Transverse colon (tissue), 4 donors: ENCODE measurements around the gene RELN. TPM values are rescaled to one million over a fixed set of nuclear protein-coding genes. Genes with fewer than 3 reads are reported as not detected.

ENCODE experiments used
- DNase-seq: peaks from one replicate; pipeline ENCODE4 v3.0.0-alpha.2; 2019
- H3K27ac ChIP-seq, 4 donors: fragments of 200-600 bp; sonication (generic); 2 replicates each; pipeline ENCODE4 v1.5.1; 2016 to 2018; ENCODE audit warnings: inconsistent platforms in 4 of 4
- H3K27me3 ChIP-seq: fragments of 200-600 bp; sonication (generic); 2 replicates; pipeline ENCODE4 v1.5.1; 2017; ENCODE audit warnings: inconsistent platforms
- H3K36me3 ChIP-seq, 4 donors: fragments of 200-600 bp; sonication (generic); 2 replicates each; pipeline ENCODE4 v1.5.1; 2017 to 2019; ENCODE audit warnings: inconsistent platforms in 4 of 4
- H3K4me1 ChIP-seq, 4 donors: fragments of 200-600 bp; sonication (generic); 2 replicates each; pipeline ENCODE4 v1.5.1; 2017 to 2020; ENCODE audit warnings: inconsistent platforms in 4 of 4
- H3K4me3 ChIP-seq, 4 donors: fragments of 200-600 bp; sonication (generic); 1 replicate in 1 of 4; 2 replicates in 3 of 4; pipeline versions ENCODE4 v1.5.1 to v1.6.1; 2017 to 2019; ENCODE audit warnings: inconsistent platforms in 4 of 4
- H3K9me3 ChIP-seq, 2 donors: fragments of 200-600 bp; sonication (generic); 2 replicates each; pipeline ENCODE4 v1.5.1; 2017 to 2019; ENCODE audit warnings: inconsistent platforms in 2 of 2
- EP300 ChIP-seq: sonication (generic); formaldehyde crosslinking; IDR thresholded peaks from one replicate; pipeline ENCODE4 v1.6.1; 2017; ENCODE audit warnings: antibody characterized with exemption, low read depth
- POLR2A ChIP-seq: fragments of 450-650 bp; IDR thresholded peaks from one replicate; pipeline ENCODE4 v1.6.1; 2016; ENCODE audit warnings: antibody characterized with exemption, mild to moderate bottlenecking, moderate library complexity
- POLR2AphosphoS5 ChIP-seq, 3 donors: sonication (generic); formaldehyde crosslinking; IDR thresholded peaks; one replicate each; pipeline ENCODE4 v1.6.1; 2016; ENCODE audit warnings: antibody characterized with exemption in 3 of 3
- WGBS, 2 donors: methylation state at CpG; one replicate each; pipeline ENCODE4 v1.1.5; 2018; ENCODE audit warnings: low coverage in 1 of 2; 5-methylcytosine and 5-hydroxymethylcytosine counted together
- in situ Hi-C, 4 donors: fragments of 200-750 bp; cut with MboI; loops; one replicate each; pipeline versions ENCODE4 v1.15.0 to v1.15.1; 2017; ENCODE audit warnings: low sequenced_read_pairs in 3 of 4, low pct_ligation_motif_present in 1 of 4, low pct_unique_long_range_greater_than_20kb in 1 of 4
- intact Hi-C: fragments of 100-400 bp; cut with DNase I; formaldehyde crosslinking; loops from one replicate; pipeline ENCODE4 v1.15.1; 2023; ENCODE audit warnings: low total_unique reads
- total RNA-seq, 4 donors: library from RNA; depleted of rRNA; stranded (reverse); fragments of >200 nt; gene quantifications; one replicate each; pipeline ENCODE4 v1.1.0, GENCODE V29; 2016
- TF ChIP-seq, protein P1 (sequence below), 5 experiments: fragments of 200-600 bp in 3 of 5; fragments of 450-650 bp in 2 of 5; sonication (generic) in 3 of 5; IDR thresholded peaks; 1 replicate in 2 of 5; 2 replicates in 3 of 5; pipeline ENCODE4 v1.5.1; 2016 to 2017; ENCODE audit warnings: antibody characterized with exemption in 5 of 5, inconsistent platforms in 3 of 5, mild to moderate bottlenecking in 2 of 5, moderate library complexity in 1 of 5

The RELN gene
- total RNA-seq, 4 donors from 2014 or later = 1.00 to 2.7 (median 1.5) TPM; not detected in 1

DNA sequence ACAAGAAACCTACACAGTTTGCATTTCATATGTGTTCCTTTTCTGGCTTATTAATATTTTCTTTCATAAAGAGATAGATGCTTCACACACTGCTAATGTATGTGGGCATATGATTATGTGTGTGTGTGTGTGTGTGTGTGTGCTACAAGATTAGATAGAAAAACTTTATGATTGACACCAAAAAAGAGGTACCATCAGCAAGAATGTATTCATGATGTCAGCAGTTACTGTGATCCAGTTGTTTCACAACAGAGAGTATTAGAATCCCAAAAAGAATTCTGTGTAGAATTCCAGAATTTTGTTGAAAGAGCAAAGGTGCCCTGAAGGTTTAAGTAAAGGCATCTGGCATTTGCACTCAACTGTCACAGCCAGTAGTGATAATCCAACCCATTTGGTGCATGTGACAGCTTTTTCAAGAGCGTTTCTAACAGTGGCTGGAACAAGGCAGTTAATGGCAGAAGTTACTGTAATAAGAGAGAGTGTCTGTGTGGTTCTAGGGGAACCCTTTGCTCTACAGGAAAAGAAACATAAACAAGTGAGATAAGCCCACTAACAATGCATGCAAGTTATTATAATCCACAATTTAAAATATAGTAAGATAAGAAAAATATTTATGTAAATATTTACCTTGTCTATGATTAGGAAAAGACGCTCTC is 16.6 kb downstream of the RELN start:
- Histone ChIP-seq H3K9me3 (no peaks in the 10 kb centered on the region), H3K27ac (no peak overlapping the region), H3K27me3 (no peaks in the 10 kb centered on the region), H3K36me3 (no peaks in the 10 kb centered on the region), H3K4me1 (no peaks in the 10 kb centered on the region), H3K4me3 (no peak overlapping the region)
- TF ChIP-seq, protein P1, sequence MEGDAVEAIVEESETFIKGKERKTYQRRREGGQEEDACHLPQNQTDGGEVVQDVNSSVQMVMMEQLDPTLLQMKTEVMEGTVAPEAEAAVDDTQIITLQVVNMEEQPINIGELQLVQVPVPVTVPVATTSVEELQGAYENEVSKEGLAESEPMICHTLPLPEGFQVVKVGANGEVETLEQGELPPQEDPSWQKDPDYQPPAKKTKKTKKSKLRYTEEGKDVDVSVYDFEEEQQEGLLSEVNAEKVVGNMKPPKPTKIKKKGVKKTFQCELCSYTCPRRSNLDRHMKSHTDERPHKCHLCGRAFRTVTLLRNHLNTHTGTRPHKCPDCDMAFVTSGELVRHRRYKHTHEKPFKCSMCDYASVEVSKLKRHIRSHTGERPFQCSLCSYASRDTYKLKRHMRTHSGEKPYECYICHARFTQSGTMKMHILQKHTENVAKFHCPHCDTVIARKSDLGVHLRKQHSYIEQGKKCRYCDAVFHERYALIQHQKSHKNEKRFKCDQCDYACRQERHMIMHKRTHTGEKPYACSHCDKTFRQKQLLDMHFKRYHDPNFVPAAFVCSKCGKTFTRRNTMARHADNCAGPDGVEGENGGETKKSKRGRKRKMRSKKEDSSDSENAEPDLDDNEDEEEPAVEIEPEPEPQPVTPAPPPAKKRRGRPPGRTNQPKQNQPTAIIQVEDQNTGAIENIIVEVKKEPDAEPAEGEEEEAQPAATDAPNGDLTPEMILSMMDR (IDR thresholded peaks at IDR 0.05) = no peak
- no peak for TF ChIP-seq EP300
- no peak for TF ChIP-seq POLR2A
- TF ChIP-seq POLR2AphosphoS5 (IDR thresholded peaks at IDR 0.05) = no peak
- in situ Hi-C loops (no loop called here), intact Hi-C loops (no loop called here)
- DNase-seq = no peak
- WGBS, 2 donors = 11 to 21% methylated on average over 1 to 2 of the region's 2 CpGs

DNA sequence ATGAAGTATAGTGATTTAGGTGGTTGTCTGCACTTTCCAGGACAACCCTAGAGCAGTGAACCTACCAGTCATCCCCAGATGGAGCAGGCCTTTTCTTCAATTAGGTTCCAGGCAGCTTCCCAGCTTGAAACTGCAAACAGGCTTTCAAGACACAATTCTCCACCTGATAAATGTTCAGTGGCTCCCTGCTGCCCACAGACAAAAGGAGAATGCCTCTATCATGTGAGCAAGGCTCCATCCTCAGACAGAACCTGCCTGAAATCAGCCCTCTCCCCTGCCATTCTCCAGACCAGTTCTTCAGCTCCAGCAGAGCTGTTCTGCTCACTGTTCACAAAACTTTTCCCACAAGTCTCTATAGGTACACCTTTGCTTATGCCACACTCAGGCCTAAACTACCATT is 22.1 kb downstream of the RELN start:
- H3K9me3 ChIP-seq = no peaks in the 10 kb centered on the region
- intact Hi-C loops = no loop called here
- in situ Hi-C loops = no loop called here
- no peaks in the 10 kb centered on the region for H3K27me3 ChIP-seq
- H3K36me3 ChIP-seq = no peaks in the 10 kb centered on the region
- no peak for DNase-seq
- H3K4me1 ChIP-seq = no peaks in the 10 kb centered on the region
- no peak overlapping the region for H3K27ac ChIP-seq
- TF ChIP-seq EP300 (no peak), POLR2AphosphoS5 (IDR thresholded peaks at IDR 0.05) (no peak), POLR2A (no peak)
- TF ChIP-seq, protein P1 (IDR thresholded peaks at IDR 0.05) = no peak
- H3K4me3 ChIP-seq = no peak overlapping the region

- Histone ChIP-seq H3K4me3 (no peak overlapping the region), H3K27me3 (no peaks in the 10 kb centered on the region), H3K36me3 (no peaks in the 10 kb centered on the region), H3K27ac (no peak overlapping the region), H3K4me1 (no peaks in the 10 kb centered on the region), H3K9me3 (no peaks in the 10 kb centered on the region)
- DNase-seq = no peak
- no peak for TF ChIP-seq EP300
- TF ChIP-seq POLR2AphosphoS5 (IDR thresholded peaks at IDR 0.05) = no peak
- TF ChIP-seq, protein P1 (IDR thresholded peaks at IDR 0.05) = no peak
- TF ChIP-seq POLR2A = no peak
- WGBS, 2 donors = 86 to 87% methylated on average over 4 of the region's 4 CpGs
- in situ Hi-C loops = no loop called here
- intact Hi-C loops = no loop called here
These were observed 22.7 kb downstream of the RELN start for GRCh38 chr7:103966593-103967277.

GRCh38 chr7:103964269-103964668 is 25.2 kb downstream of the RELN start:
- intact Hi-C loops = no loop called here
- no peak overlapping the region for H3K27ac ChIP-seq
- TF ChIP-seq, protein P1 (IDR thresholded peaks at IDR 0.05) = no peak
- TF ChIP-seq POLR2AphosphoS5 (IDR thresholded peaks at IDR 0.05) (no peak), POLR2A (no peak), EP300 (no peak)
- H3K4me1 ChIP-seq = no peaks in the 10 kb centered on the region
- no peak overlapping the region for H3K4me3 ChIP-seq
- H3K27me3 ChIP-seq = no peaks in the 10 kb centered on the region
- DNase-seq = no peak
- H3K9me3 ChIP-seq = no peaks in the 10 kb centered on the region
- H3K36me3 ChIP-seq = no peaks in the 10 kb centered on the region
- in situ Hi-C loops = no loop called here
